ENCODE measurements around the gene MYL10. TPM values are rescaled to one million over a fixed set of nuclear protein-coding genes. Genes with fewer than 3 reads are reported as not detected.

MYL10 gene
- total and polyA plus RNA-seq, 2 of the 13 experiments (the other 11 are each of a cell fraction or from before 2014, with no cell fraction given) = not detected

DNA sequence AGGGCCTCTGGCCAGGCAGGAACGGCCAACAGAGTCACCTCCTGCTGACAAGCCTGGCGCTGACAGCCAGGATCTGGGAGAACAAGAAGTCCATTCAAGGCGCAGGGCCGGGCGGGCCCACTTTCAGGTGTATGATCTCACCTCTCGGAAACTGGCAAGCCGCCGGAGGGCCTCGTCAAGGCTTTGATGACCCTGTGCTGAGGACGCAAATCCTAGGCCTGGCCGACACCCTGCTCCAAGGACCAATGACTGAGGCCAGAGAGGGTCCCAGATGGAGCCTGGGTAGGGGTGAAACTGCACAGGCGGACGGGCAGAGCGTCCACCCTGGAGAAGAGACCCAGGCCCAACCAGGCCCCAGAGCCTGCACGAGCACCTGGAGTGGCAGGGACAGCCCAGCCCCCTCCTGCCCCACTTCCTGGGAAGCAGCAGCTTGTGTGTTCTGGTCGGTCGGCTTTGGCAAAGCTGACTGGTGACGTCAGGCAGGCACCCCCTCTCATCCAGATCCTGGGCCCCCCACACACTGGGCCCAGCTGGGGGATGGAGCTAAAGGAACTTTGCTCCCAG lies 30.6 kb downstream of the MYL10 start (continued):
- TF ChIP-seq, protein P1, sequence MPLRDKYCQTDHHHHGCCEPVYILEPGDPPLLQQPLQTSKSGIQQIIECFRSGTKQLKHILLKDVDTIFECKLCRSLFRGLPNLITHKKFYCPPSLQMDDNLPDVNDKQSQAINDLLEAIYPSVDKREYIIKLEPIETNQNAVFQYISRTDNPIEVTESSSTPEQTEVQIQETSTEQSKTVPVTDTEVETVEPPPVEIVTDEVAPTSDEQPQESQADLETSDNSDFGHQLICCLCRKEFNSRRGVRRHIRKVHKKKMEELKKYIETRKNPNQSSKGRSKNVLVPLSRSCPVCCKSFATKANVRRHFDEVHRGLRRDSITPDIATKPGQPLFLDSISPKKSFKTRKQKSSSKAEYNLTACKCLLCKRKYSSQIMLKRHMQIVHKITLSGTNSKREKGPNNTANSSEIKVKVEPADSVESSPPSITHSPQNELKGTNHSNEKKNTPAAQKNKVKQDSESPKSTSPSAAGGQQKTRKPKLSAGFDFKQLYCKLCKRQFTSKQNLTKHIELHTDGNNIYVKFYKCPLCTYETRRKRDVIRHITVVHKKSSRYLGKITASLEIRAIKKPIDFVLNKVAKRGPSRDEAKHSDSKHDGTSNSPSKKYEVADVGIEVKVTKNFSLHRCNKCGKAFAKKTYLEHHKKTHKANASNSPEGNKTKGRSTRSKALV (CRISPR knock-in tag; IDR thresholded peaks at IDR 0.05) = no peak
- TF ChIP-seq SP1 (IDR thresholded peaks at IDR 0.05) = no peak
- no peak for TF ChIP-seq SP1 (CRISPR knock-in tag; IDR thresholded peaks at IDR 0.05)
- 0 out of 2 replicates have a peak, but pooled peaks have one; percentile 26 for TF ChIP-seq ZGPAT (CRISPR knock-in tag; IDR thresholded peaks at IDR 0.05)
- TF ChIP-seq ZBTB25 (CRISPR knock-in tag; IDR thresholded peaks at IDR 0.05) = no peak
- no peak for TF ChIP-seq ZBTB46 (CRISPR knock-in tag; IDR thresholded peaks at IDR 0.05; ENCODE audit: borderline replicate concordance)
- TF ChIP-seq IKZF1 (IDR thresholded peaks at IDR 0.05) = no peak
- no peak for TF ChIP-seq GTF2F1 (IDR thresholded peaks at IDR 0.05; ENCODE audit: low read length)
- no peak for TF ChIP-seq ZNF121 (CRISPR knock-in tag; IDR thresholded peaks at IDR 0.05)
- TF ChIP-seq ZKSCAN5 (CRISPR knock-in tag; IDR thresholded peaks at IDR 0.05) = no peak
- TF ChIP-seq NFIB (CRISPR knock-in tag; IDR thresholded peaks at IDR 0.05; ENCODE audit: borderline replicate concordance) = no peak
- TF ChIP-seq TSC22D2 (CRISPR knock-in tag; IDR thresholded peaks at IDR 0.05; ENCODE audit: borderline replicate concordance) = no peak
- TF ChIP-seq ZBTB44 (CRISPR knock-in tag; IDR thresholded peaks at IDR 0.05) = no peak
- TF ChIP-seq, protein P2, sequence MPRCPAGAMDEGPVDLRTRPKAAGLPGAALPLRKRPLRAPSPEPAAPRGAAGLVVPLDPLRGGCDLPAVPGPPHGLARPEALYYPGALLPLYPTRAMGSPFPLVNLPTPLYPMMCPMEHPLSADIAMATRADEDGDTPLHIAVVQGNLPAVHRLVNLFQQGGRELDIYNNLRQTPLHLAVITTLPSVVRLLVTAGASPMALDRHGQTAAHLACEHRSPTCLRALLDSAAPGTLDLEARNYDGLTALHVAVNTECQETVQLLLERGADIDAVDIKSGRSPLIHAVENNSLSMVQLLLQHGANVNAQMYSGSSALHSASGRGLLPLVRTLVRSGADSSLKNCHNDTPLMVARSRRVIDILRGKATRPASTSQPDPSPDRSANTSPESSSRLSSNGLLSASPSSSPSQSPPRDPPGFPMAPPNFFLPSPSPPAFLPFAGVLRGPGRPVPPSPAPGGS (CRISPR knock-in tag; IDR thresholded peaks at IDR 0.05) = peak; percentile 55; the same call in 1 of the 2 replicates
- no peak for TF ChIP-seq NCOA1 (CRISPR knock-in tag; IDR thresholded peaks at IDR 0.05)

All from HepG2 (cell line).